Hepatocyte (in vitro differentiated cells): Measurements from ENCODE around the gene TPM4.
"Not testable (repeated sequence)": the region's sequence is repeated elsewhere in the genome, so short reads cannot be mapped to it uniquely, and the experiment has no call there.

Source experiments
- CTCF ChIP-seq: fragments of 200-600 bp; sonication (generic); IDR thresholded peaks from 2 replicates; pipeline ENCODE4 v1.5.1; 2016; ENCODE audit warnings: antibody characterized with exemption, mild to moderate bottlenecking; ENCODE audit not compliant: poor library complexity
- EZH2 ChIP-seq: fragments of 200-600 bp; sonication (generic); IDR thresholded peaks from 2 replicates; pipeline ENCODE4 v1.6.1; 2016; ENCODE audit warnings: antibody characterized with exemption, mild to moderate bottlenecking, borderline replicate concordance

GRCh38 chr19:16099314-16099965 lies 23.1 kb downstream of the TPM4 start:
- not testable (repeated sequence) for TF ChIP-seq CTCF, EZH2
